ENCODE data around the gene RPS6KL1.

DNA sequence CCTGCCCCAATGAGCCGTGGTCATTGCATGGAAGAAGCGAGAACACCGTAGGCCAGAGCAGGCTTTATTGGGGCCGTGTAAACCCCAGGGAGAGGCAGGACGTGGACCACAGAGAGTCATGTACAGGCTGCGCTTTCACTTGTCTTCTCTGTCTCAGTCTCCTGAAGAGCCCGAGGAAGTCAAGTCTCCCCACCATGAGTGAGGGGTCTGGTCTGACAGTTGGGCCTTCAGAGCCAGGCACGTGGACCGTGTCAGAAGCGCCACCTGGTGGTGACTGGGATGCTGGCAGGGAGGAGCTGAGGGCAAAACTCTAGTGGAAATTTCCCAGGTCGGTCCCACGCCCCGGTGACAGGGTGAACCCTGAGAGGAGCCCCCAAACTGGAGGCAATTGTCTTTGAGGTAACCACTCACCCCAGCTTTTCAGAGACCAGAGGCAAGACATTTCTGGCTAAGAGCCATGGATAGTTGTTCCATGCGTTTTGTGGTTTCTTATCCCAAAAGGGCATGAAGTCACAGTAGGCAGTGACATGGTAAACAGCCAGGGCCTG, 17.4 kb downstream of the RPS6KL1 start:
- TF ChIP-seq POLR2A (IDR thresholded peaks at IDR 0.05; ENCODE audit: low read depth, low read length) (no peak), POLR2AphosphoS5 (IDR thresholded peaks at IDR 0.05; ENCODE audit: low read depth, low read length) (peak; percentile 45; the same call in 1 of the 2 replicates), TAF1 (IDR thresholded peaks at IDR 0.05; ENCODE audit: borderline replicate concordance, low read depth, low read length) (no peak)

Data from GM12892 (cell line).